ENCODE measurements around the gene PPP2R2C. TPM values are rescaled to one million over a fixed set of nuclear protein-coding genes. Genes with fewer than 3 reads are reported as not detected.

The PPP2R2C gene
- total and polyA plus RNA-seq, 10 of the 15 experiments (the other 5 are each of a cell fraction or from before 2014, with no cell fraction given) = 0.13 to 0.15 TPM; not detected in 8

GRCh38 chr4:6352031-6352692 lies 120.3 kb downstream of the PPP2R2C start (continued):
- TF ChIP-seq CTCF (IDR thresholded peaks at IDR 0.05 in 2 of 3, conservative IDR thresholded peaks at IDR 0.05 in 1 of 3; ENCODE audit: control insufficient read depth in 2 of 3, extremely low read depth in 1 of 3, insufficient read depth in 1 of 3, low read depth in 3 of 3, low read length in 3 of 3) (no peak), IRF3 (IDR thresholded peaks at IDR 0.05) (no peak), DPF2 (IDR thresholded peaks at IDR 0.05) (no peak), KDM1A (IDR thresholded peaks at IDR 0.05; ENCODE audit: borderline replicate concordance) (no peak), ESRRA (IDR thresholded peaks at IDR 0.05; ENCODE audit: low read length) (no peak)

- 55% methylated on average over 22 of the region's 22 CpGs for WGBS (ENCODE audit: insufficient coverage, insufficient replicate concordance, low lambda C conversion rate, missing lambda C conversion rate)
- Histone ChIP-seq H3K4me2 (ENCODE audit: control insufficient read depth, insufficient read depth) (no peak overlapping the region), H3K36me3 (ENCODE audit: control insufficient read depth in 2 of 2, insufficient read depth in 2 of 2, low read length in 1 of 2) (no peaks in the 10 kb centered on the region), H3K4me1 (ENCODE audit: control insufficient read depth, insufficient read depth, low read length) (no peaks in the 10 kb centered on the region), H3K9ac (ENCODE audit: control insufficient read depth, insufficient read depth, low read length) (no peak overlapping the region), H3K9me3 (replicated peaks; ENCODE audit: control insufficient read depth, insufficient read depth, low read length) (no peaks in the 10 kb centered on the region), H3K27me3 (replicated peaks in 1 of 2; ENCODE audit: control insufficient read depth in 2 of 2, insufficient read depth in 2 of 2, low read length in 1 of 2) (peaks cover 0 to 3% of the 10 kb centered on the region in 2 experiments; a peak in 2 of 4 replicates), H3K4me3 (no peak overlapping the region), H3K79me2 (ENCODE audit: control insufficient read depth, insufficient read depth, low read length) (no peaks in the 10 kb centered on the region), H2AFZ (ENCODE audit: control insufficient read depth, low read depth, low read length) (no peak overlapping the region), H4K20me1 (ENCODE audit: control insufficient read depth, insufficient read depth) (0 out of 2 replicates have a peak, but pooled peaks cover 3% of the 10 kb centered on the region), H3K27ac (ENCODE audit: control insufficient read depth, insufficient read depth) (no peak overlapping the region)
- ATAC-seq = no peak
- CTCF ChIA-PET = no interaction called here
- in situ Hi-C loops (cut with MboI) = no loop called here
- BruUV-seq (replicated peaks) = no TSS peak
- SMC1A ChIA-PET (ENCODE audit: uncharacterized antibody, unreplicated experiment) = no interaction called here
- intact Hi-C loops (cut with micrococcal nuclease; ENCODE audit: unreplicated experiment) = no loop called here
- RAD21 ChIA-PET (ENCODE audit: unreplicated experiment) = no interaction called here
- no peak for FAIRE-seq
- DNase-seq (ENCODE audit: low read depth, low spot score) = no peak
- POLR2A ChIA-PET = no interaction called here
- TF ChIP-seq MTA2 (IDR thresholded peaks at IDR 0.05; ENCODE audit: low read depth) (no peak), SIX5 (IDR thresholded peaks at IDR 0.05; ENCODE audit: low read depth, low read length, severe bottlenecking) (no peak), NFXL1 (IDR thresholded peaks at IDR 0.05; ENCODE audit: borderline replicate concordance) (no peak), BCL3 (IDR thresholded peaks at IDR 0.05; ENCODE audit: borderline replicate concordance, insufficient read depth, low read depth, low read length, poor library complexity, severe bottlenecking) (no peak), HDAC2 (IDR thresholded peaks at IDR 0.05) (no peak), SMARCA5 (IDR thresholded peaks at IDR 0.05) (no peak), DPF2 (IDR thresholded peaks at IDR 0.05) (no peak), EZH2 (IDR thresholded peaks at IDR 0.05; ENCODE audit: borderline replicate concordance, control insufficient read depth, low read depth, low read length) (no peak), SREBF2 (IDR thresholded peaks at IDR 0.05; ENCODE audit: low read length) (no peak)
These were observed 121.0 kb downstream of the PPP2R2C start for GRCh38 chr4:6351246-6352000.

Data from GM12878 (cell line).